Chondrocyte (in vitro differentiated cells): ENCODE results near the gene WDFY3. TPM values are rescaled to one million over a fixed set of nuclear protein-coding genes. Genes with fewer than 3 reads are reported as not detected.
"Not testable (repeated sequence)": the region's sequence is repeated elsewhere in the genome, so short reads cannot be mapped to it uniquely, and the experiment has no call there.

Source experiments
- DNase-seq: peaks from one replicate; pipeline ENCODE4 v3.0.0; 2021; ENCODE audit warnings: mixed read lengths, low spot score
- H3K27ac Mint-ChIP-seq: one replicate; pipeline ENCODE4 v1.8.0; 2021; ENCODE audit warnings: mild to moderate bottlenecking, moderate library complexity, mixed read lengths; ENCODE audit not compliant: unreplicated experiment
- H3K27me3 Mint-ChIP-seq: 2 replicates; pipeline ENCODE4 v1.8.0; 2021; ENCODE audit warnings: low read depth, mixed read lengths
- H3K36me3 Mint-ChIP-seq: 2 replicates; pipeline ENCODE4 v1.8.0; 2021; ENCODE audit warnings: low read depth, mixed read lengths
- H3K4me1 Mint-ChIP-seq: 2 replicates; pipeline ENCODE4 v1.8.0; 2021; ENCODE audit warnings: low read depth, mild to moderate bottlenecking, mixed read lengths
- H3K4me3 Mint-ChIP-seq: one replicate; pipeline ENCODE4 v1.8.0; 2021; ENCODE audit warnings: mild to moderate bottlenecking, moderate library complexity, mixed read lengths; ENCODE audit not compliant: unreplicated experiment
- H3K9me3 Mint-ChIP-seq: 2 replicates; pipeline ENCODE4 v1.8.0; 2021; ENCODE audit warnings: low read depth, mixed read lengths
- CTCF ChIP-seq: fragments of 200-600 bp; sonication (generic); IDR thresholded peaks from 2 replicates; pipeline ENCODE4 v1.5.0; 2021; ENCODE audit warnings: antibody characterized with exemption, mild to moderate bottlenecking, moderate library complexity
- total RNA-seq: library from RNA; stranded (reverse); gene quantifications from 3 replicates; pipeline ENCODE4 v1.2.1, GENCODE V29; 2021

The WDFY3 gene
- total RNA-seq, 1 donor from 2014 or later, result 61.9 TPM

GRCh38 chr4:84847978-84848377, 118.5 kb downstream of the WDFY3 start:
- Mint-ChIP-seq H3K4me1 (peaks cover 21% of the 10 kb centered on the region), H3K36me3 (peaks cover 16% of the 10 kb centered on the region), H3K4me3 (no peak overlapping the region), H3K27ac (no peak overlapping the region), H3K9me3 (no peaks in the 10 kb centered on the region), H3K27me3 (no peaks in the 10 kb centered on the region)
- DNase-seq, result no peak
- no peak for TF ChIP-seq CTCF

GRCh38 chr4:84846985-84847384, 119.5 kb downstream of the WDFY3 start:
- Mint-ChIP-seq H3K36me3 (peaks cover 16% of the 10 kb centered on the region), H3K9me3 (no peaks in the 10 kb centered on the region), H3K27me3 (no peaks in the 10 kb centered on the region), H3K4me1 (peaks cover 19% of the 10 kb centered on the region), H3K4me3 (no peak overlapping the region), H3K27ac (no peak overlapping the region)
- no peak for TF ChIP-seq CTCF
- no peak for DNase-seq

- Mint-ChIP-seq H3K36me3 (peaks cover 8% of the 10 kb centered on the region), H3K27ac (no peak overlapping the region), H3K4me1 (peaks cover 7% of the 10 kb centered on the region), H3K27me3 (no peaks in the 10 kb centered on the region), H3K4me3 (no peak overlapping the region), H3K9me3 (no peaks in the 10 kb centered on the region)
- DNase-seq, result no peak
- no peak for TF ChIP-seq CTCF
These were observed 125.1 kb downstream of the WDFY3 start for GRCh38 chr4:84841435-84841834.

GRCh38 chr4:84837751-84838150, 128.7 kb downstream of the WDFY3 start:
- DNase-seq, result no peak
- Mint-ChIP-seq H3K27me3 (no peaks in the 10 kb centered on the region), H3K9me3 (no peaks in the 10 kb centered on the region), H3K36me3 (peaks cover 15% of the 10 kb centered on the region), H3K4me3 (no peak overlapping the region), H3K27ac (peak overlapping the region; percentile 58), H3K4me1 (peaks cover 7% of the 10 kb centered on the region)
- TF ChIP-seq CTCF, result no peak

- DNase-seq, H3K9me3 Mint-ChIP-seq, H3K4me1 Mint-ChIP-seq, H3K27ac Mint-ChIP-seq, H3K4me3 Mint-ChIP-seq, H3K27me3 Mint-ChIP-seq: not testable (repeated sequence)
- peaks cover 12% of the 10 kb centered on the region for H3K36me3 Mint-ChIP-seq
These were observed 136.9 kb downstream of the WDFY3 start for GRCh38 chr4:84829633-84830032.

- no peak for TF ChIP-seq CTCF
- Mint-ChIP-seq H3K36me3 (peaks cover 9% of the 10 kb centered on the region), H3K4me1 (no peaks in the 10 kb centered on the region), H3K27ac (no peak overlapping the region), H3K9me3 (no peaks in the 10 kb centered on the region), H3K4me3 (no peak overlapping the region), H3K27me3 (no peaks in the 10 kb centered on the region)
- no peak for DNase-seq
These were observed 139.8 kb downstream of the WDFY3 start for GRCh38 chr4:84826681-84827080.
